Fibroblast of skin of abdomen (primary cell): Measurements from ENCODE around the gene CPED1.
"Not testable (repeated sequence)": the region's sequence is repeated elsewhere in the genome, so short reads cannot be mapped to it uniquely, and the experiment has no call there.

ENCODE experiments used
- DNase-seq: peaks from one replicate; pipeline ENCODE4 v3.0.0-alpha.2; 2013

Gene CPED1

DNA sequence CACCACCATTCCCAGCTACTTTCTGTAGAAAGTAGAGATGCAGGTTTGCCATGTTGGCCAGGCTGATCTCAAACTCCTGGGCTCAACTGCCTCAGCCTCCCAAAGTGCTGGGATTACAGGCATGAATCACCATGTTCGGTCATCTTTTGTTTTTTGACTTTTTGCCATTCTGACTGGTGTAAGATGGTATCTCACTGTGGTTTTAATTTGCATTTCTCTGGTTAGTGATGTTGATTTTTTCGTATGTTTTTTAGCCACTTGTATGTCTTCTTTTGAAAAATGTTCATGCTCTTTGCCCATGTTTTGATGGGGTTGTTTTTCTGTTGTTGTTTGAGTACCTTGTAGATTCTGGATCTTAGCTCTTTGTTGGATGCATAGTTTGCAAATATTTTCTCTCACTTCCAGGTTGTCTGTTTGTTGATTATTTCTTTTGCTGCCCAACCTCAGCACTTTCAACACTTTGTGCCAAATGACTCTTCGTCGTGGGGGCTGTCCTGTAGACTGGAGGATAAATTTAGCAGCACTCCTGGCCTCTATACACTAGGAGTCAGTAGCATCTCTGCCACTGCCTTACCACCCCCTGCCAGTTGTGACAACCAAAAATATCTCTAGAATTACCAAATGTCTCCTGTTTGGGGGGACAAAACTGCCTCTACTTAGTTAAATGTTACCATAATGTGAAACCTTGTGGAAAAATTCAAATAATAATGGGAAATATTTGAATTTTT, 6.5 kb upstream of the CPED1 start:
- peak; percentile 77 for DNase-seq

DNA sequence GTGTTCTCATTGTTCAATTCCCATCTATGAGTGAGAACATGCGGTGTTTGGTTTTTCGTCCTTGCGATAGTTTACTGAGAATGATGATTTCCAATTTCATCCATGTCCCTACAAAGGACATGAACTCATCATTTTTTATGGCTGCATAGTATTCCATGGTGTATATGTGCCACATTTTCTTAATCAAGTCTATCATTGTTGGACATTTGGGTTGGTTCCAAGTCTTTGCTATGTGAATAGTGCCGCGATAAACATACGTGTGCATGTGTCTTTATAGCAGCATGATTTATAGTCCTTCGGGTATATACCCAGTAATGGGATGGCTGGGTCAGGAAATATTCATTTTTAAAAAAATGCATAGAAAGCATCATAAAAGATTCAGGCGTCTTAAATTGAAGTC, 4.9 kb upstream of the CPED1 start:
- DNase-seq, result not testable (repeated sequence)

DNA sequence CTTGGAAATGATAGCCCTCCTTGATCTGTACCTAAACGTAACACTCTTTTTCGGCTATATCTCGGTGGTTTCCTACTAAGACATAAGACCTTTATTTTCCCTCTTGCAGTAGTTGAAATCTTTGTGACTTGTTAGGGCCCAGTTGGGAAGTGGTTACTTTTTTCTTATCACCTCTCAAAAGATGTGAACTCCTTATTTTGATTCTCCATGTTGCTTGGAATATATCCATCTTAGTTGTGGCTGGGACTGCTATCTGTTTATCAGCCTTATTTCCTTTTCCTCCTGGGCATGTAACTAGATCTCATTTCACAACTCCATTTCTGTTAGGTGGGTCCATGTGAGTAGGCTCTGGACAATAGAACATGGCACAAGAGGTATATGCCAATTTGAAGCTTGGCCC, 4.1 kb upstream of the CPED1 start:
- no peak for DNase-seq

DNA sequence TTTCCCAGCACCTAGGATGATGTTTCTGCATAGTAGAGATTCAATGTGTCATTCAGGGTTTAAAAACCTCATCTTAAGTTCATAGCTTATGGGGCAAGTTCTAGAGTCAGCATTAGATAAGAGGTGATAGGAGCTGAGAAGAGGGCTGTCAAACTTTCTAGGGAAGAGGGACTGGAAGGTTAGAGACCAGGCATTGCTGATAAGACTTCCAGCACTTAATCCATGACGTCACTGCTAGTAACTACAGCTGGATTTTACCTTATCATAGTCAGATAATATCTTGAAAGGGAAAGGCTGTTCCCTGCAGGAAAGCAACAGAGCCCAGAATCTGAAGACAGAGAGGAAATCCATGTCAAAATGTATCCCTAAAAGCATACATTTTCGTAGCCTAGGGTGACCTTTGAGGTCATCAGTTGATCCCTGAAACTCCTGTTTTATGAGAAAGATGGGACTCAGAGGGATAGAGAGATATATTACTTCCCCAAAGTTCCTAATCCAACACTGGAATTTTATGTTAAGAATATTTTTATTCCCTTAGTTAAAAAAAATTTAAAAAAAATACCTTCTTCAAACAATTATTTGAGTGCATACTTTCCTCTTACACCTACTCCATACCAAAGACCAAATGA, 3.3 kb upstream of the CPED1 start:
- no peak for DNase-seq

DNA sequence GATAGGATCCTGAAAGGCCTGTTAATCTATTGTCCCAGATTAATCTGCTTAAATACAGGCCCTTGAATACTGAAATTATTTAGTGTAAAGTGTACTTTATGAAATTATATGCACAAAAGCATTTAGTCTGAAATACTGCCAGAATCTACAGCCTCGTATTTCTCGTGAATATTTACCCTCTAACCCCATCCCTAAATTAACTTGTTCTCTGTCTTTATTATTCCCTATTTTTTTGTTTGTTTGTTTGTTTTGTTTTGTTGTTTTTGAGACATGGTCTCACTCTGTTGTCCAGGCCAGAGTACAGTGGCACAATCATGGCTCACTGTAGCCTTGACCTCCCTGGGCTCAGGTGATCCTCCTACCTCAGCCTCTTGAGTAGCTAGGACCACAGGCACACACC, 2.7 kb upstream of the CPED1 start:
- DNase-seq, result no peak

DNA sequence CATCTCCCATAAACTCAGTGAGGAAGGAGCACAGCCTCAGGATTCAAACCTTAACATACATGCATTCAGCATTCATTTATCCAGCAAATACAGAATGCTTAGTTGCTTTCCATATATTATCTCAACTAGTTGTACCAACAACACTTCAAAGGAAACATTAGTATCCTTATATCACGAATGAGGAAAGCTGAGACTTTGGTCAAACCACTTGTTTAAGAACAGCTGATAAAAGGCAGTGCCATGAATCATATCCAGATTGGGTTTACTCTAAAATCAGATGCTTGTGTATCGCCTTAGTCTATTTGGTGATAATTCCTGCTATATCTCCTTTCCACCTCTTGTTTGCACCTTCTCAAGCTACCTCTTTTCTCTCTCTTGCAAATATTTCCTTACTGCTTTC, 1.9 kb upstream of the CPED1 start:
- no peak for DNase-seq

DNA sequence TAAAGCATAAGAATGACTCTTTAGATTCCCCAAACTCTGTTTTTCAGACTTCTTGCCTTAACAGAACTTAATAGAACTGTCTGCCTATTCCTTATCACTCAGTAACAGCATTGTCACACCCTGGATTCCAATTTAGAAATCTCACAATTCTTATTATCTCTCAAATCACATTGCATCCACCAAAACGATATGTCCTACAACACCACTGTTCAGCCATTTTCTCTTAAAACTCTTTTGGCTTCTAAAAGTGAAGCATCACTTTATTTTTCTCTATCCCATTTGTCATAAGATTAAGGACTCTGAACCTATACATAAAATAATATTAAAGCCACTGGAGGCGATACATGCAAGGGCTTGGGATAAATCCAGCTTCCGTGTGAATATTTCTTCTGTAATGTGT, 1.2 kb upstream of the CPED1 start:
- no peak for DNase-seq

DNA sequence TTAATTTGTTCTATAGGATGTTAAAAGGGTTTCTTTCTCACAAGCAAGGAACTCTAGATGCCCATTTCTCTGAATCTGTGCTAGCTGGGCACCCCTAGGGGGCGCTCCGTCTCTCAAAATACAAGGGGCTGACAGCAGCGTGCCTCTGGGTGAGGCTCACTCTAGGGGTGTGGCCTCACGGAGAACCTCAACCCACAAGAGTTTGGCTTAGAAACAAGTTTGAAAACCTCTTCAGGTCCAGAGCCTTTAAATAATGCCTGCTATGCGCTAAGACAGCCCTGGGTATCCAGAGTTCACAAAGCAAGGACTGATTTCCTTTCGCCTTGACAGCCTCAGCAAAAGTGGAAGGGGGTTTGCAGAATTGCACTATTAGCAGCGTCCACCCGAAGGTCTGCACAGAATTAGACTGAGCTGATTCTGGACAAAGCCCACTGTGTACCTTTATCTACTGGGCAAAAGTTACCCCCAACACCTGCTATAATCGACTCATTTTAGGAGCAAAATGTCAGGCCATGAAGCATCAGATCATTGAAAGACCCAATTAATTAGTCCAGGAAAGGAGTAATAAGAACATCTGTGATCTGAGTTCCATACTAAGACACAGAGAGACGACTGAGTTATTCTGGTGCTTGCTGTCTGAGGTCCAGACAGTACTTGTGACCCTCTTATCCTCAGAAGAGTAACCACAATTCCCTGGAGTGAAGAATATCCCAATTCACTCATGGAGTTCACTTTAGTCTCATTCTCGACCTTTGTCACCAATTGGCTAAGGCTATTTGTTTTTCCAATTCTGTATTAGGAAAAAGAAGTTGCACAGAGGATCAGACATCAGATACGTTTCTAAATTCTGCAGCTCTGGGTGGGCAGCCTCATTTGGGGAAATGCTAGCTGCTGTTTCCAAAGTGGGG, 574 bp upstream of the CPED1 start:
- DNase-seq, result peak; percentile 93

DNA sequence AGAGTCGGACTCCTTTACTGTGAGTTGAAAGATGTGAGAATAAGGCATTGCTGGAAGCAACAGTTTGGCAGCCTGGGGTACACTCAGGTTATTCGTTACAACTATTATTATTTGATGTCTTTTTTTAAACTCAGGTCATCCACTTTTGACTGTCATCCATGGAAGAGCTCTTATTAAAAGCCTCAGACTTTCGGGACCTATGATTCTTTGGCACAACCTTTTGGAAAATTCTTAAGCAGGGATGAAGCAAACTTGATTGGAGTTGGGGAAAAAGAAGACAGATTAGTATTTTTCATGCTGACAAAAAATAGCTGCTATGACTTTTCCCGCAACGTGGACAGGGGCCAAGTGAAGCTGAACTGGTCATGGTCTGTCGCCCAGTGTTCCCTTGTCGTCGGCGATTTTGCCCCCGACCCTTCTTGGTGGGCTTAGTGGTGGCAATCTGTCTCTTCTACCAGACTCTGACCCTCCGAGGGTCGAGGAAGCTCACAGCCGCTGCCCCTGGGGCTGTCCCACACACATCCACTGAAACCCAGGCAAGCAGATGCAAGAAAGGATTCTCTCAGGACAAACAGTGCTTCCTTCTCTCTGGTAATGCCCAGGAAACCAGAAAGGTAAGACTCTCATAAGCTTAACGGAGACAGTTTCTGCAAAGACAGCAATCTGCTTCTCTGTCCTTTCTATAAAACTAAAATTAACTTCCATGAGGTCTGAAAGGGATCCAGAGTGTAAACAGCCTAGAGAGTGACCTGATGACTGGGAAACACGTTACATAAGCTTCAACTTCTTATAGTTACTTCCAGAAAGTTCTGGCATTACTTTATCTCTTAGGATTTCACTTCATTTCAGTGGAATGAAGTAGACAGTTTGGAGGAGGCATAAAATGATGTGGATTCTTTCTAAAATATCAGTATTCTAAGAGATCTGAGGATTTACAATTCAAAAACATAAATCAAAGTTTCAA, 1.0 kb downstream of the CPED1 start:
- no peak for DNase-seq

DNA sequence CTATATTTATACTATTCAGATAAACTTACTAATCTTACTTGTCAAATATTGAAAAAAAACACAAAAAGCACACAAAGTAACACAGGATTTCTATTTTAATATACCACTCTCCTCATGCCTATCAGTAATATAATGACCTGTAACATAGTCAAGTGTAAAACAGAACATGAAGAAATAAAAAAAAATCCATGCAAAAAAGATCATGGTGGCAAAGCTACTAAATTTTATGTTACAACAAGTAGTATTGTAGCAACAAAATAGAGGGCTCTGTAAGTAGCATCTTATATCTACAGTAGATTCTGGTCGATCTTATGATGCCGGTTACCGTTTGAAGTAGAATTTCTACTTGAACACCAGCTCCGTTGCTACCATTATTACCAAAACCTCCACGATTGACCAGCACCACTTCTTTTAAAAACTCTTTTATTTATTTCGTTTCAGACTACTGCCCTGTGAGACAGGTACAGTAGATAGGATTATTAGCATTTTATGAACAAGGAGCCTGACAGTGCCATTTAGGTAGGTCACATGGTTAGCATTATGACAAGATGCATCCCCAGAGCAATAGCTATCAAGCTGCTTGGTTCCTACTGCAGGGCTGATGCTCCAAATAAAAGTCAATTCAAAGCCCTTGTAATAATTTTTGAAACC, 2.1 kb downstream of the CPED1 start:
- no peak for DNase-seq

DNA sequence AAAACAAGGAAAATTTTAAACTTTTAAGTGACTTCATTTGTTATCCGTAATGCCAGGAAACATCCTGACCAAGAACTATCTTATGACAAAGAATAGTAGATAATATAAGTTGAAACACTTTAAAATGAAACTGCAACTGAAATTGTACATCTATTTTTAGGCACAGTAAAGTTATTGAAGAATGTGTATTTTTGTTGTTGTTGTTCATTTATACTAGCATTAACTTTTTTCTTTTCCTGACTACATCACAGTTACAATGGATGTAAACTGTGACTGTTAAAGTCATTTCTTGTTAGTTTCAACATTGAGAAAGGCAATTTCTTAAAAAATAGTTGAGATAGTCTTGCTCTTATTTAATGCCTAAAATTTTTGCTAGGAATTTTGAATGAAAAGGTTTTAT, 2.6 kb downstream of the CPED1 start:
- no peak for DNase-seq

DNA sequence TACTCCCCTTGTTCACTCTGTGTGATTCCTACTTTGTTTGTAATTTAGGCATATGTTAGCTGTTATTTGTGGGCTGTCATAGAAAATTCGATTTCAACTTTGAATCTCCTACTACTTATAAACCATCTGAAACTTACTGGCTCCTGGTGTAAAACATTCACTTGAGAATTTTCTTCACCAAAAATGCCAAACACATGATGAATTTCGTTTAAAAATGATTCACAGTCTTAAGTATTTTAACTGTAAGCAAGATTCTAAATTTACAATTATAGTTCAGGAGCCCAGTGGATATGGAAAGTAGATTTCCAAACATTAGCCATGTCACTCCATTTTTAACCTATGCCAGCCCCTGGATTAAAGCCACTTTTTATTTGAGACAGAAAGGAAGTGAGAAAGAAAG, 3.1 kb downstream of the CPED1 start:
- DNase-seq, result peak; percentile 86

DNA sequence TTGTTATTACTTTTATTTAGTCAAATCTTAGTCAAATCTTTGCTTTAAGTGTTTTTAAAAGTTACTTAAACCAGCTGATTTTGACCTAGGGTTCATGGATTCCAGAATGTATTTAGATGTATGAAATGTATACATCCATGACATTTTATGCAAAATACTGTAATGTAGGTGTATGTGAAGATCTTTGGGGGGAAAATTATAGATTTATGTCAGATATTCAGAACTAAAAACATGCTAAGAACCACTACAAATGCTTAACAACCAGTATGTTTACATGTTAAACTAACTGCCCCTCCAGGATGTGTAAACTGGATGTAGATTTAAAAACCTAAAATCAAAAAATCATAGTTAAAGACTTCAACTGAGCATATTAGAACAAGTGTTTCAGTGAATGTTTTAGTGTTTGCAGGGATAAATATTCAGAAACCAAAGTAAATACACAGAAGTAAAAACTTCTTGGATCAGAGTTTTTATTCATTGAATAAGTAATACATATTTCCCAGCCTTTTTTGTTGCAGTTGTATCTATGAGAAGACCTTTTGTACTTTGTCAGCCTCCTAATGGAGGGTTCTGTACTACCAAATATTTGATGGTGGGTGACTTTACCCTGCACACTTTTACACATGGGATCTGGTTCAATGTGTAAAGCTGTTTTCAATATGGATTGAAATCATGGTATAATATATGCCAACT, 3.9 kb downstream of the CPED1 start:
- no peak for DNase-seq

DNA sequence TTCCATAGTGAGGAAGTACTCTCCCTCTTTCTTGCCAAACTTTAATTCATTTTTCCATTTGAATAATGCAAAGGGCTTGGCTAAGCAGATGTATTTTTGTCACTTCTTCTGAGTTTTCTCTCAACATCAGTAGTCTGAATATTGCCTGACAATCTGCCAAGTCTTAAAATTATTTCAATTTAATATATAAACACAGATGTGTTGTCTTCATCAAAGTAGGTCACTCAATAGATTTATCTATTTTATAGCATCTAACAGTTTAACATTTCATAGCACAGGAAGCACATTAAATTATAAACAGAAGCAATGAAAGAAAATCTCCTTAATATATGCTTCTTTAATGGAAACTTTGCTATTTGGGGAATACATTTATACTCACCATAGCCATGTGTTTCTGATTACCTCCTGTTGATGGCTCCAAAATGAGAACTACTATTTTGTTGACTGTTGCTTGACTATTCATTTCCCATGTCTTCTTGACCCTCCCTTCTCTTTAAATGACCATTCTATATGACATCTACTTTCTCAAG, 4.5 kb downstream of the CPED1 start:
- peak; percentile 50 for DNase-seq

DNA sequence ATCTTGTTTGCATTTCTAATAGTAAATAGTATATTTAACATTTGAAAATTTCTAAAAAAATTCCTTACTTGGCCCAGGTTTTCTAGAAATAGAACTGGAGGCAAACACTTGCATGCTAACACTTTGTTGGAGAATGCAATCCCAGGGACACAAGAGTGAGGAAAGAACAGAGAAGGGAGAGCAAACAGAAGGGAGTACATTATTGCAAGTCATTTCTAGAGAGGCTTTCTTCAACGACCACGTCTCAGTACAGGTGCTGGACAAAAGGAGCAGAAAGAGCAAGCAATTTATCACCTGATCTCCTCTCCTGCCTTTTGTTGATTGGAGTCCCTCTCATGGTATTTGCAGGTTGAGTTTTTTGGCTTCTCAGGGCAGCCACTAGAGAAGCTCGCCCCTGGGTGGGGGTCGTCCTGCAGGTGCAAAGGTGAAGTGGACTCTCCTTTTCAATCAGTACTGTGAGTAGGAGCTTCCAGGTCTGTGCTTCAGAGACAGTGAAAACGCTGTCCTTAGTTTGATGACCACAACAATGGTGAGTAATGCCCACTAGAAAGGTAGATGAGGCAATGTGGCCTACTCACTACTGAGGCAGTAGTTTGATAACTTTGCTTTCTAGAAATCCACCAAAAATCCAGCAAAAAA, 5.2 kb downstream of the CPED1 start:
- DNase-seq, result peak; percentile 39

DNA sequence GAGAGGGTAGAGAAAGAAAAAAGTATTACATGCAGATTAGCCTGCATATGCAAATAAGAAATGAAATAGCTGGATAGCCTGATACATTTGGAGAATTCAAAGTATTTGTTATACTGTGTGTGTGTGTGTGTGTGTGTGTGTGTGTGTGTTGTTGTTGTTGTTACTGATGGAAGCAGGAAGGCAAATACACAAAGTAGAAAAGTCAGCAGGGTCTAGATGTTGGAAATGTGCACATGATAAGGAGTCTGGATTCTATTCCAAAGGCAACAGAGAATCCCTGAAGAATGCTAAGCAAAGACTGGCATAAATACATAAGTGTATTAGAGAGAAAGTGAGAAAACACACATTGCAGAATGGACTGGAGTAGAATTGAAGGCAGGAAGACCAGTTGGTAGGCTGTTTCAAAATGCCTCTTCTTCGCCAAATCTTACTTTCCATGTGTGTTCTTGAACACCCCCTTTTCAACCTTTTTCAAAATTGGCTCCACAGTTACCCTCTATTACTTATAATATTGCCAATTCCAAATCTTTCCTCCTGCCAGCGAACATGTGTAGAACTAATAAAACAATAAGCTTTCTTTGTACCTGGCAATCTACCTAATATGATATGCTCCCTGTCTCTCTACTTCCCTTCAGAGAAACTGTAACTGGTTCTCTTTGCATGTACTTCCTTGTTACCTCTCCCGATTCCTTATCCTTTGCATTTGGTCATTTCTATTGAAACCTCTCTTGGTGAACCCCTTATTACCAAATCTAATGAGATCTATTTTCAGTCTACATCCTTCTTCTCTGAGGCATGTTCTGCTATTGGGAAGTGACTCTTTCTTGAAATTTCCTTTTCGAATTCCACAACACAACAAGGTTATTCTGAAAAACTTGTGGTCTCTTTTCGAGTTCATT, 6.2 kb downstream of the CPED1 start:
- no peak for DNase-seq

DNA sequence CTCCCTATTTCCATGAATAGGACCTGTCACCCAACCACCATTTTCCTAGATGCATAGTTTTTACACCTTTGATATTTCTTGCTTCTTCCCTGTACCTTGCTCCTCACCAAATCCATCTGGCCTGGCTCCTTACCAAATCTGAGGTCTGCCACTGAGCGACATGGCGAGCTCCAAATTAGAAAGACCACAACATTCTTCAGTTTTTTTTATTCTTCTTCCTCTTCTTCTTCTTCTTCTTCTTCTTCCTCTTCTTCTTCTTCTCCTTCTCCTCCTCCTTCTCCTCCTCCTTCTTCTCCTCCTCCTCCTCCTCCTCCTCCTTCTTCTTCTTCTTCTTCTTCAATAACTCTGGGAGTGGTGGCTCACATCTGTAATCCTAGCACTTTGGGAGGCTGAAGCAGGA, 7.1 kb downstream of the CPED1 start:
- DNase-seq, result no peak

DNA sequence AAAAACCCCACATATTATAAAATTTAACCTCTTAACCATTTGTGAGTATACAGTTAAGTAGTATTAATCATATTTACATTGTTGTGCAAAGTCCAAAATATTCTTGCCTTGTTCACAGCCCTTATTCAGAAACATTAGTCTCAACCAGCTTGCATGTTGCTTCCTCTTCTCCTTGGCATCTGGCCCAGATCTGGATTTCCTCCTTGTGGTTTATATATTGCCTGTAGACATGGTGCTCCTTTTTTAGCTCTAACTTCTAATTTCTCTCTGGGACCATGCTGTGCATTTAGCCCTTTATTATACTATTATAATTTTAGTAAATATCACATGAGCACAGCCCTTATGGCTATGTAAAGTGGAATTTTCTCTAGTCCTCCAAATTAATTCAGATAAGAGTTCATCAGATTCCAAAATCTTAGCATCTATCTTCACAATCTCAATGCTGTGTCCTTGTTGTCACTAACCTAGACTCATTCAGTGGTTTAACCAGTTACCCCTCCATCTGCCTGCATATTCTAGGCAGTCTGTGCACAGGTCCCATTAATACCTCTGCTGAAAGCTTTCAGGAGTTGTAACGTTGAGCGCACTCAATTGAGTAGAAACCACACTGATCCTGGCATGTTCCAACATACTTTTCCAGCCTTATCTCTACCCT, 7.9 kb downstream of the CPED1 start:
- DNase-seq, result peak; percentile 95

DNA sequence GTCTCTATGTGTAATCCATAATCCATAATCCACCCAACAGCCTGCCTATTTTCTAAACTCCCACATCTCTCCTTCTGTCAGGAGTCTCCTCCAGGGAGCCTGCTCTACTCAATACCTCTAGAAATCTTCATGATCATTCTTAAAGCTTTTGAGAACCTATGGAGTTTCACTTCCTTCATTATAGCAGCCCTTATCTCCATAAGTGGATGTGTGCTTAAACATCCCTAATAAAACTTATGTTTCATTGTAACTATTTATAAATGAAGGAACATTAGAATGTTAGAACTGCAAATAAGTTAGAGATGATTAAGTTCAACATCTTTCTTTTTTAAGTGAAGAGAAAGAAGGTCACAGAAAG, 8.5 kb downstream of the CPED1 start:
- no peak for DNase-seq
